HuH-7 (cell line): ENCODE results near the gene FXYD2.
A peak's percentile ranks its signal among the peaks of the same experiment; 100 is the strongest.
"Not testable (repeated sequence)": the region's sequence is repeated elsewhere in the genome, so short reads cannot be mapped to it uniquely, and the experiment has no call there.

ENCODE experiments used
- DNase-seq: peaks from one replicate; pipeline ENCODE4 v3.0.0; 2011; ENCODE audit warnings: low spot score

The FXYD2 gene

DNA sequence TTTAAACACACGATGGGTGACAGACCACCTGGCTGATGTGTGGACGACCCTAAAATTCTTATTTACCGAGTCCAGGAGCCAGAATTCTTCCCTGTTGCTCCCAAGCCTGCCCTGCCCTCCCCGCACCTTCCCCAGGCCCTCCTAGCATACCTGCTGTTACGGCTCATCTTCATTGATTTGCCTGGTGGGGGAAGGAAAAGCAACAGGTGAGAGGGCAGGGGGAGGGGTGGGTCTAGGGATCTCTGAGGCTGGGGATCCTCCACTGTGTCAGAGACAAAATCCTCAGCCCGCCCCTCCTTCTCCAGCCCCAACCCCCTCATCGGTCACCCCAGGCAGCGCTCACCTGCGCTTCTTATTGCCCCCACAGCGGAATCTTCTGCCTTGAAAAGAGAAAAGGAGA is 4.0 kb downstream of the FXYD2 start:
- DNase-seq: no peak

GRCh38 chr11:117820071-117820470 is 4.5 kb downstream of the FXYD2 start:
- DNase-seq: no peak

- peak; percentile 83 for DNase-seq
Measured at GRCh38 chr11:117819096-117820040, 5.2 kb downstream of the FXYD2 start.

- no peak for DNase-seq
Measured at GRCh38 chr11:117818041-117818873, 6.3 kb downstream of the FXYD2 start.

- DNase-seq: peak; percentile 75
Measured at GRCh38 chr11:117817368-117818040, 7.0 kb downstream of the FXYD2 start.

DNA sequence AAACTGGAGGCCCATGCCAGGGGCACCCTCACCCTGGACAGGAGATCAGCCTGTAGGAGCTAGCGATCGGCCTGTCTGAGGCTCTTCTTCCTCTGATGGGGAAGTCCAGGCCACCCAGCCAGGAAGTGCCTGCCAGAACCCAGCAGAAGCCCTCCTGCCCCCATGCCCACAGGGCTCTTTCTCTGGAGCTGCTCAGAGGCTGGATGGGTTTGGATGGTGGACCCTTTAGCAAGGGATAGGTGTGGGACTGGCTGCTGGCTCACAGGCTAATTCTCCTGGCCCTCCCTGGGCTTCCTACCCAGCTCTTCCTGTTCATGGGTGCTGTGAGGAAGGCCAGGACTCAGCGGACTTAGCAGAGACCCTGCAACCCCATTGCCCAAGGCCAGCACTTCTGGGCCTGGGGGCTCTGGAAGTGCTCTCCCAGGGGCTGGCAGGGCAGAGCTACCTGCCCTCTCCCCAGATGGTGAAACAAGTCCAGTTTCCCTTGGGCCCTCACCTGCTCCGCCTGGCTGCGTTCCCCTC is 7.6 kb downstream of the FXYD2 start:
- DNase-seq: no peak

GRCh38 chr11:117816151-117816741 is 8.3 kb downstream of the FXYD2 start:
- DNase-seq: no peak

- DNase-seq: no peak
Measured at GRCh38 chr11:117815262-117815803, 9.2 kb downstream of the FXYD2 start.

DNA sequence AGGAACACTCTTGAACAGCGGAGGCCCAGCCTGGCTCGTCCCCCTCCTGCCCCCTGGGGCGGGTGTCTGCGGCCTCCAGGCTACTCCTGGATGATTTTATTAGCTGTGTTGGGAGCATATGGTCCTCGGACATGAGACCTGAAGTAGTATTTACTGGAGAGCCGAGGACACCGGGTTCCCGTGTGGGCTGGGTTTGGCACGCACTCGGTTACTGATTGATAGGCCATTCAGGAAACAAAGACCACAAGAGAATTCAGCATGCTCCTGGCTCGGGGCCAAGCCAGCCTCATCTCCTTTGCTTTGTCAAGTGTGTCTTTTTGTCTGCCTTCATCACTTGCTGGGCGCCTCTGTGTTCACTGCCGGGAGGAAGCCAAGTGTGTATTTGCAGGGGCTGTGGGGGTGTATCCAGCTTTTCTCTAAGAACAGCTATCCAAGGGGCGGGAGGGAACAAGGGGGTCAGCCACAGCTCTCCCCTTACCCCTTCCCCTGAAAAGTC is 9.7 kb downstream of the FXYD2 start:
- no peak for DNase-seq

DNA sequence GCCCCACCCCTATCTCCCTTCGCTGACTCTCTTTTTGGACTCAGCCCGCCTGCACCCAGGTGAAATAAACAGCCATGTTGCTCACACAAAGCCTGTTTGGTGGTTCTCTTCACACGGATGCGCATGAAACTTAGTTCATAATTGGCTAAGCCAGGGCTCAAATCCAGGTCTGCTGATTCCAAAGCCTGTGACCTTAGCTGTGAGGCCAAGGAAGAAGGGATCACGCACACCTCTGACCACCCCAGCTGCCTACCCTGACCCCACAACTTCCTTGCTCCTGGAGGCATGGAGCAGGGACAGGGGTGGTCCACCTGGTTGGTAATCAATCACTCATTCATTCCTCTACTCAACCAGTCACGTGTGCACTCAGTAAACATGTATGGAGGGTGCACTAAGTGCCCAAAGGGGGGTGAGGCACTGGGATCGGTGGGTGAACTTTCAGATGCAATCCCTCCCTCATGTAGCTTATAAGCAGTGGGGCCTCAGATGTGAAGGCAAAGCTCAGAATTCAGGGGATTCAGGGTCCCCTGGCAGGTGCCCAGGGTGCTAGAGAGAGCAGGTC is 10.3 kb downstream of the FXYD2 start:
- no peak for DNase-seq

DNA sequence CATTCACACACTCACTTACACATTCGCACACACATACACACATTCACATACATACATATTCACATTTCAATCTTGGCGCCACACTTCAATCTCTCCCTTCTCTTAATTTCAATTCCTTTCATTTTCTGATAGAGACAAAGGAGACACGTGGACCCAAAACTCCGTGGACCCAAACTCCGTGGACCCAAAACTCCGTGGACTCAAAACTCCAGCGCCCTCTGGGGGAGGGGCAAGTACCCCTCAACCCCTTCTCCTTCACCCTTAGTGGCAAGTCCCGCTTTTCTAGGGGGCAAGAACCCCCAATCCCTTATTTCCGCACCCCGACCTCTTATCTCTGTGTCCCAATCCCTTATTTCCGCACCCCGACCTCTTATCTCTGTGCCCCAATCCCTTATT is 14.5 kb downstream of the FXYD2 start:
- DNase-seq: not testable (repeated sequence)

GRCh38 chr11:117809236-117810055 is 15.1 kb downstream of the FXYD2 start:
- peak; percentile 84 for DNase-seq

DNA sequence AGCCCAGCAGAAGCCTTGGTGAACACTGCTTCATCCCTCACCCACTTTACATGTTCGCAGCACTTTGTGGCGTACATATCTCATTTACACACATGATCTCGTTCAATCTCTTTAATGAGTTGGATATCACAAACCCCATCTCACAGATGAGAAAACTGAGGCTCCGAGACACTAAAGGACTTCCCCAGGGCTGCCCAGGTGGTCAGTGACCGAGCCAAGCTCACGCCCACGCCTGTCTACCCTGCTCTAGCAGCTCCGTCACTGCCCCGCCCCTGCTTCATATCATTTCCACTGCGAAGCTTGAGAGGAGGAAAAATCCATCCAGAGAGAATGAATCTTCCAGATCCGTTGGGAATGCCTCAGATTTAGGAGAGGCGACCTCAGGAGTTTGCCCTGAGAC is 15.8 kb downstream of the FXYD2 start:
- DNase-seq: no peak

DNA sequence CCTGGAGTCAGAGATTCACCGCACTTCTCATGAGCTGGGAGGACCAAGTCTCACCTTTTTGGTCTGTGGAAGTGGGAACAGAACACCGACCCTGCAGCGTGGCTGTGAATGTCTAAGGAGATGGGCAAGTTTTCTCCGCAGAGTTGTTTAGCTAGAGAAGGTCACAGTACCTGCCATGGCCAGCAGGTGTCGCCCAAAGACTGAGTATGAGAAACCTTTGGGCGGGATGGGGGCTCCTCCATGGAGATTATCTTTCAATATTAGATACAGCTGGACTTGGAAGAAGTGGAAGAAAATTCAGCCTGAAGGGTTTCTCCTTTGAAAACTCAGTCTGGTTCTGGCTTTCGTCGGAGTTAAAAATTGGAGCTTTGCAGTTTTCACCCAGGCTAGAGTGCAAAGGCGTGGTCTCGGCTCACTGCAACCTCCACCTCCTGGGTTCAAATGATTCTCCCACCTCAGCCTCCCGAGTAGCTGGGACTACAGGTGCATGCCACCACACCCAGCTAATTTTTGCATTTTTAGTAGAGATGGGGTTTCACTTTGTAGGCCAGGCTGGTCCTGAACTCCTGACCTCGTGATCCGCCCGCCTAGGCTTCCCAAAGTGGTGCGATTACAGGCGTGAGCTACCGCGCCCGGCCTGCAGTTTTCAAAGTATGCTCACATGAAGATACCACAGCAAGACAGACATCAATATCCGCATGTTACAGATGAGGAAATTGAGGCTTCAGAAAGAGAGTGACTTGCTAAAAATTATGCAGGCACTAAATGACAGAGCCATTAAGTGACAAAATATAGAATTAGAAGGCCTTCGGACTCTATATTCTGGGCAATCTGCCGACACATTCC is 16.8 kb downstream of the FXYD2 start:
- DNase-seq: peak; percentile 63

- DNase-seq: no peak
Measured at GRCh38 chr11:117806846-117807245, 17.7 kb downstream of the FXYD2 start.

DNA sequence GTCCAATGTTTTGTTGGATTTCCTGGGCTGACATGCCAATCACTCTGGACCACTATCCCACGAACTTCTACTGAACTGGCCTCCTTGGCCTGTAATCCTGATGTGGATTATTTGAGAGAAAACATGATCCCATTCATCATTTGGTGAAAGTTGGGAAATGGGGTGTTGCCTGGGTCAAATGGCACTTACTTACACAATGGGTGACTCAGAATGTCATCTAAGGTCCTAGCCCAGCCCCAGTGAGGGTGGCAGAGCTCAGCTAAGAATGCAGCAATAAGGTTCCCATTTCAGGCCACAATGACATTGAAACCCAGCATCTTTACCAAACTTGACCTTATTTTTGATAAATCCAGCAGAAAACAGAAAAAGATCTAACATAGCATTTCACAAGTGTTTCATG is 19.5 kb downstream of the FXYD2 start:
- DNase-seq: no peak

DNA sequence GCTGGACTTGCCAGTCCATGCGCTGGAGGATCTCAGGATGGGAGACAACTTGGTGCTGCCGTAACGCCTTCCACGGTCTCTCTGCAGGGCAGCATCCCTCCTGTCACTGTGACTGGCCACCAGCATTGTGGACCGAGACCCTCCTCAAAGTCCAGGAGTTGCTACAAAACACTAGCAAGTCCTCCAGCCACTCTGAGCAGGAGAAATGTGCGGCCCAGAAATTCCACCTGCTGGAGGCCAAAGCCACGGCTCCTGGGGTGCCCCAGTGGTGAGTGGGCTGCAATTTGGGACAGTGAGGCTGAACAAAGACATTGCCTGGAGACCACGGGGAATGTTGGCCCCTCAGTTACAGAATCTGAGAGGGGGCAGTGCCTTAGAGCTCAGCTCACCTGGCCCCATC is 20.6 kb downstream of the FXYD2 start:
- DNase-seq: no peak

DNA sequence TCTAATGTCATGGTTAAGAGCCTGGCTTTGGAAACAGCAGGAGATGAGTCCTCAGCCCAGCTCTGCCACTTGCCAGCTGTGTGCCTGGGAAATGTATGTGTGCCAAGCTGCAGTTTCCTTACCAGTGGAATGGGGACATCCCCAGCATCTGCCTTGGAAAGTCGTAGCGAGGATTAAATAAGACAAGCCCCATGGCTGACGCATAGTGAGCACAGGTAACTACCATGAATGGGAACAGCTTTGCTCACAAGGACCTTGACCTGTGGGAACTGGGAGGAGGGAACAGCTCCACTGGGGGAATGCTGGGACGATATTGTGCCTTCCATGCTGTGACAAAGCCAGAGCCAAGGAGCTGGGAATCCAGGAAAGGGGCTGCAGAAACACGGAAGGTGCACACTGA is 24.9 kb downstream of the FXYD2 start:
- no peak for DNase-seq

- no peak for DNase-seq
Measured at GRCh38 chr11:117796872-117797529, 27.5 kb downstream of the FXYD2 start, which contains the start of gene DSCAML1. TSS of gene DSCAML1 (minus strand) at chr11:117797216. CDS start at chr11:117797079, 137 bp downstream.
